K562 (cell line): ENCODE results near the gene ATP5MK. TPM values are rescaled to one million over a fixed set of nuclear protein-coding genes. Genes with fewer than 3 reads are reported as not detected.

Experiments
- CAMTA2 ChIP-seq: fragments of 250-450 bp; sonication (Bioruptor Pico); conservative IDR thresholded peaks from 2 replicates; pipeline ENCODE4 v1.5.1; 2022
- CHD4 ChIP-seq: fragments of 200-600 bp; sonication (generic); IDR thresholded peaks from 3 replicates; pipeline ENCODE4 v1.6.1; 2012; ENCODE audit warnings: low read depth, mild to moderate bottlenecking, mixed read lengths, low read length, inconsistent platforms; ENCODE audit not compliant: insufficient read depth, insufficient replicate concordance, poor library complexity, severe bottlenecking
- EP300 ChIP-seq: IDR thresholded peaks from 2 replicates; pipeline ENCODE4 v1.6.1; 2012; ENCODE audit warnings: low read length, improper control_type of control experiment
- KDM2B ChIP-seq: fragments of 250-450 bp; sonication (Bioruptor Pico); IDR thresholded peaks from 2 replicates; pipeline ENCODE4 v1.8.0; 2021; ENCODE audit warnings: mild to moderate bottlenecking, moderate library complexity
- MCM3 ChIP-seq: fragments of 450-650 bp; IDR thresholded peaks from 2 replicates; pipeline ENCODE4 v1.6.1; 2016
- NFE2 ChIP-seq: IDR thresholded peaks from 2 replicates; pipeline ENCODE4 v1.6.1; 2014; ENCODE audit warnings: antibody characterized with exemption, low read depth
- NR2C2 ChIP-seq, 2 experiments: fragments of 200-800 bp in 1 of 2; sonication (Bioruptor generic) in 1 of 2; sonication (generic) in 1 of 2; formaldehyde crosslinking in 1 of 2; IDR thresholded peaks; 2 replicates each; pipeline versions ENCODE4 v1.6.1 to v1.8.0; 2016 to 2022; ENCODE audit warnings: mild to moderate bottlenecking in 1 of 2, missing compliant biosample characterization in 1 of 2, missing genetic modification characterization in 1 of 2, missing genetic modification reagents in 1 of 2
- PHF21A ChIP-seq: fragments of 450-650 bp; IDR thresholded peaks from 2 replicates; pipeline ENCODE4 v1.6.1; 2017; ENCODE audit warnings: low read depth, borderline replicate concordance
- POLR2AphosphoS5 ChIP-seq: IDR thresholded peaks from 2 replicates; pipeline ENCODE4 v1.6.1; 2011; ENCODE audit warnings: mild to moderate bottlenecking, low read depth, low read length, moderate library complexity; ENCODE audit not compliant: control insufficient read depth, insufficient read depth
- SAFB2 ChIP-seq: fragments of 200-400 bp; formaldehyde crosslinking; IDR thresholded peaks from 2 replicates; pipeline ENCODE4 v1.6.1; 2018; ENCODE audit warnings: borderline replicate concordance, low read length, low read depth, moderate library complexity; ENCODE audit not compliant: severe bottlenecking
- TEAD1 ChIP-seq, 2 experiments: fragments of 450-650 bp in 1 of 2; sonication (generic) in 1 of 2; formaldehyde crosslinking; IDR thresholded peaks; 2 replicates each; pipeline versions ENCODE4 v1.4.0 to v1.8.0; 2020 to 2022; ENCODE audit warnings: mild to moderate bottlenecking in 2 of 2, missing genetic modification reagents in 1 of 2
- TGIF2 ChIP-seq: sonication (generic); formaldehyde crosslinking; IDR thresholded peaks from 2 replicates; pipeline ENCODE4 v1.8.1; 2022; ENCODE audit warnings: mild to moderate bottlenecking, missing genetic modification reagents, moderate library complexity
- TOE1 ChIP-seq, 2 experiments: fragments of 450-650 bp in 1 of 2; sonication (generic) in 1 of 2; formaldehyde crosslinking in 1 of 2; IDR thresholded peaks; 2 replicates each; pipeline versions ENCODE4 v1.7.1 to v1.8.0; 2016 to 2022; ENCODE audit warnings: borderline replicate concordance in 2 of 2, mild to moderate bottlenecking in 2 of 2, antibody characterized with exemption in 1 of 2, inconsistent platforms in 1 of 2, low read depth in 1 of 2, missing genetic modification reagents in 1 of 2, moderate library complexity in 1 of 2
- ZNF184 ChIP-seq: sonication (generic); formaldehyde crosslinking; IDR thresholded peaks from 2 replicates; pipeline ENCODE4 v1.5.0; 2020; ENCODE audit warnings: missing genetic modification reagents
- polyA plus RNA-seq, 8 experiments: library from polyadenylated mRNA; depleted of rRNA in 4 of 8; stranded (reverse) in 5 of 8; unstranded in 3 of 8; fragments of >200 nt; fragmentation: Nextera tagmentation in 2 of 8; fragmentation: Illumina TruSeq in 1 of 8; extraction: Ambion mirVana in 2 of 8; extraction: Trizol in 1 of 8; gene quantifications; 2 replicates each; pipeline versions ENCODE4 v1.2.1 to v1.2.3, GENCODE V29; 2011 to 2014; ENCODE audit warnings: inconsistent platforms in 1 of 8, missing spikeins in 1 of 8
- total RNA-seq, 7 experiments: library from RNA; depleted of rRNA in 6 of 7; stranded (reverse); fragments of >200 nt in 6 of 7; fragmentation: Illumina TruSeq in 2 of 7; extraction: Trizol in 2 of 7; gene quantifications; 2 replicates each; pipeline versions ENCODE4 v1.2.1 to v1.2.3, GENCODE V29; 2011 to 2021; ENCODE audit warnings: low replicate concordance in 1 of 7
- TF ChIP-seq, protein P1 (sequence below), 2 experiments: fragments of 250-450 bp in 1 of 2; fragments of 450-650 bp in 1 of 2; sonication (Bioruptor Pico) in 1 of 2; IDR thresholded peaks; 2 replicates each; pipeline versions ENCODE4 v1.6.1 to v1.8.0; 2016 to 2021; ENCODE audit warnings: mild to moderate bottlenecking in 2 of 2, moderate library complexity in 2 of 2, missing compliant biosample characterization in 1 of 2, missing genetic modification characterization in 1 of 2
- TF ChIP-seq, protein P2 (sequence below): fragments of 250-450 bp; sonication (Bioruptor Pico); IDR thresholded peaks from 2 replicates; pipeline ENCODE4 v1.4.0; 2020; ENCODE audit warnings: mild to moderate bottlenecking
- TF ChIP-seq, protein P3 (sequence below), 3 experiments: IDR thresholded peaks in 2 of 3; conservative IDR thresholded peaks in 1 of 3; 2 replicates each; pipeline ENCODE4 v1.5.1; 2011 to 2012; ENCODE audit warnings: low read length in 3 of 3, mild to moderate bottlenecking in 3 of 3, control low read depth in 2 of 3, improper control_type of control experiment in 1 of 3, inconsistent platforms in 1 of 3, low read depth in 1 of 3, mixed read lengths in 1 of 3, moderate library complexity in 1 of 3; ENCODE audit not compliant: insufficient read depth in 2 of 3

Gene ATP5MK
- total and polyA plus RNA-seq, 9 of the 15 experiments (the other 6 are each of a cell fraction or from before 2014, with no cell fraction given): 182 to 1,810 (median 741) TPM

DNA sequence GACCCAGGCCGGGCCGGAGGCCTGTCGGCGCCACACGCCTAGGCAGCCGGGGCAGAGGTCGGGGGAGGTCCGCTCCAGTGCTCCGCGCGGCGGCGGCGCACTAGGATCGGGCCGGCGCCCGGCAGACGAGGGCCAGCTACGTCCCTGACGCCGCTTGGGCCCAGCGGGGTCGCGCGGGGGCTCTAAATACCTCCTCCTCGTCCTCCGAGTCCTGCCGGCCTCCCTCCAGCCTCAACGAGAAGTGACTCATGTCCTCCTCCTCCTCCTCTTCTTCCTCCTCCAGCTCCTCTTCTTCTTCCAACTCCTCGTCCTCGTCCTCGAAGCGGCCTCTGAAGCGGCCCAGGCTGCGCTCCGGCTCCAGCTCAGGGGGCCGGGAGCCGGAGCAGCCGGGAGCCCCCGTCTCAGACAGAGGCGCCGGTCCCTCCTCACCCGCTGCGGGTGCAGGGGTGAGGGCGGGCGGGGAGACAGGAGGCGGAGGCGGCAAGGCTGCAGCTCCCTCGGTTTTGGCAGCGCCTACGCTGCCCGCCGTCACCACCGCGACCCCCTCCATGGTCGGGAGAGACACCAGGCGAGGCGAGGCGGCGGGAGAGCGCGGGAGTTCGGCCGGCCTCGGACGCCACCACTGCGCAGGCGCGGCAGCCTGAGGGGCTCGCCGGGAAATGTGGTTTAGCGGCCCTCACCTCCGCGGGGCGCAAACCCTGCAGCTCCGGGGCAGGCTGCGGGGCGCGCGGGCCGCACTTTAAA, 45.6 kb downstream of the ATP5MK start, which contains the start of gene PCGF6 (continued):
- TF ChIP-seq TOE1 (IDR thresholded peaks at IDR 0.05; ENCODE audit: borderline replicate concordance) (no peak), TOE1 (CRISPR knock-in tag; IDR thresholded peaks at IDR 0.05; ENCODE audit: borderline replicate concordance, low read depth) (no peak), ZNF184 (CRISPR knock-in tag) (no peak), TGIF2 (no peak), MCM3 (no peak), NFE2 (no peak), NR2C2 (CRISPR knock-in tag; IDR thresholded peaks at IDR 0.05) (no peak), NR2C2 (tag; IDR thresholded peaks at IDR 0.05) (peak; percentile 53), EP300 (no peak), SAFB2 (no peak), PHF21A (no peak), TEAD1 (CRISPR knock-in tag; IDR thresholded peaks at IDR 0.05) (no peak), CHD4 (no peak), KDM2B (no peak), CAMTA2 (CRISPR knock-in tag) (no peak), POLR2AphosphoS5 (0 out of 2 replicates have a peak, but pooled peaks have one; percentile 39)
- TF ChIP-seq, protein P1, sequence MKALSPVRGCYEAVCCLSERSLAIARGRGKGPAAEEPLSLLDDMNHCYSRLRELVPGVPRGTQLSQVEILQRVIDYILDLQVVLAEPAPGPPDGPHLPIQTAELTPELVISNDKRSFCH (CRISPR knock-in tag; IDR thresholded peaks at IDR 0.05): no peak
- TF ChIP-seq, protein P1 (tag; IDR thresholded peaks at IDR 0.05): no peak
- TF ChIP-seq, protein P2, sequence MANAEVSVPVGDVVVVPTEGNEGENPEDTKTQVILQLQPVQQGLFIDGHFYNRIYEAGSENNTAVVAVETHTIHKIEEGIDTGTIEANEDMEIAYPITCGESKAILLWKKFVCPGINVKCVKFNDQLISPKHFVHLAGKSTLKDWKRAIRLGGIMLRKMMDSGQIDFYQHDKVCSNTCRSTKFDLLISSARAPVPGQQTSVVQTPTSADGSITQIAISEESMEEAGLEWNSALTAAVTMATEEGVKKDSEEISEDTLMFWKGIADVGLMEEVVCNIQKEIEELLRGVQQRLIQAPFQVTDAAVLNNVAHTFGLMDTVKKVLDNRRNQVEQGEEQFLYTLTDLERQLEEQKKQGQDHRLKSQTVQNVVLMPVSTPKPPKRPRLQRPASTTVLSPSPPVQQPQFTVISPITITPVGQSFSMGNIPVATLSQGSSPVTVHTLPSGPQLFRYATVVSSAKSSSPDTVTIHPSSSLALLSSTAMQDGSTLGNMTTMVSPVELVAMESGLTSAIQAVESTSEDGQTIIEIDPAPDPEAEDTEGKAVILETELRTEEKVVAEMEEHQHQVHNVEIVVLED (CRISPR knock-in tag): 0 out of 2 replicates have a peak, but pooled peaks have one; percentile 6
- TF ChIP-seq, protein P3, sequence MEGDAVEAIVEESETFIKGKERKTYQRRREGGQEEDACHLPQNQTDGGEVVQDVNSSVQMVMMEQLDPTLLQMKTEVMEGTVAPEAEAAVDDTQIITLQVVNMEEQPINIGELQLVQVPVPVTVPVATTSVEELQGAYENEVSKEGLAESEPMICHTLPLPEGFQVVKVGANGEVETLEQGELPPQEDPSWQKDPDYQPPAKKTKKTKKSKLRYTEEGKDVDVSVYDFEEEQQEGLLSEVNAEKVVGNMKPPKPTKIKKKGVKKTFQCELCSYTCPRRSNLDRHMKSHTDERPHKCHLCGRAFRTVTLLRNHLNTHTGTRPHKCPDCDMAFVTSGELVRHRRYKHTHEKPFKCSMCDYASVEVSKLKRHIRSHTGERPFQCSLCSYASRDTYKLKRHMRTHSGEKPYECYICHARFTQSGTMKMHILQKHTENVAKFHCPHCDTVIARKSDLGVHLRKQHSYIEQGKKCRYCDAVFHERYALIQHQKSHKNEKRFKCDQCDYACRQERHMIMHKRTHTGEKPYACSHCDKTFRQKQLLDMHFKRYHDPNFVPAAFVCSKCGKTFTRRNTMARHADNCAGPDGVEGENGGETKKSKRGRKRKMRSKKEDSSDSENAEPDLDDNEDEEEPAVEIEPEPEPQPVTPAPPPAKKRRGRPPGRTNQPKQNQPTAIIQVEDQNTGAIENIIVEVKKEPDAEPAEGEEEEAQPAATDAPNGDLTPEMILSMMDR (IDR thresholded peaks at IDR 0.05 in 2 of 3, conservative IDR thresholded peaks at IDR 0.05 in 1 of 3; ENCODE audit: insufficient read depth in 2 of 3, low read depth in 1 of 3, low read length in 3 of 3): no peak
